Activated T-cell treated with anti-CD3 and anti-CD28 coated beads for 24 hours (primary cell): ENCODE data around the gene AMN.

Experiments used
- DNase-seq: peaks from one replicate; pipeline ENCODE4 v3.0.0-alpha.2; 2020; ENCODE audit warnings: low read depth

Gene AMN

GRCh38 chr14:102943979-102944378 is 21.5 kb downstream of the AMN start:
- no peak for DNase-seq

- no peak for DNase-seq
Observed at GRCh38 chr14:102944448-102945330, 22.2 kb downstream of the AMN start.

GRCh38 chr14:102945346-102946130 is 23.1 kb downstream of the AMN start:
- no peak for DNase-seq

GRCh38 chr14:102947321-102948103 is 25.0 kb downstream of the AMN start:
- no peak for DNase-seq

- DNase-seq, result no peak
Observed at GRCh38 chr14:102948698-102949061, 26.2 kb downstream of the AMN start.

- DNase-seq, result peak; percentile 20
Observed at GRCh38 chr14:102949062-102949800, 26.8 kb downstream of the AMN start.

- no peak for DNase-seq
Observed at GRCh38 chr14:102949801-102950451, 27.5 kb downstream of the AMN start.

- no peak for DNase-seq
Observed at GRCh38 chr14:102951034-102951433, 28.6 kb downstream of the AMN start.

GRCh38 chr14:102951799-102952198 is 29.3 kb downstream of the AMN start:
- no peak for DNase-seq

- no peak for DNase-seq
Observed at GRCh38 chr14:102952276-102952675, 29.8 kb downstream of the AMN start.

- no peak for DNase-seq
Observed at GRCh38 chr14:102953100-102953499, 30.6 kb downstream of the AMN start.

GRCh38 chr14:102954081-102954789 is 31.8 kb downstream of the AMN start:
- no peak for DNase-seq

- no peak for DNase-seq
Observed at GRCh38 chr14:102955636-102956408, 33.4 kb downstream of the AMN start.

GRCh38 chr14:102957222-102957621 is 34.8 kb downstream of the AMN start:
- DNase-seq, result no peak

GRCh38 chr14:102958461-102958860 is 36.0 kb downstream of the AMN start:
- no peak for DNase-seq

- no peak for DNase-seq
Observed at GRCh38 chr14:102962111-102962627, 39.7 kb downstream of the AMN start.

GRCh38 chr14:102964152-102964730 is 41.8 kb downstream of the AMN start:
- no peak for DNase-seq

GRCh38 chr14:102965282-102965681 is 42.8 kb downstream of the AMN start:
- no peak for DNase-seq
